HepG2 (cell line): ENCODE results near the gene SLC43A3. TPM values are rescaled to one million over a fixed set of nuclear protein-coding genes. Genes with fewer than 3 reads are reported as not detected.

ENCODE experiments used
- ATF4 ChIP-seq, 2 experiments: fragments of 450-650 bp in 1 of 2; sonication (generic) in 1 of 2; formaldehyde crosslinking; IDR thresholded peaks; 2 replicates each; pipeline versions ENCODE4 v1.5.0 to v1.8.0; 2020 to 2022; ENCODE audit warnings: mild to moderate bottlenecking in 1 of 2, missing genetic modification reagents in 1 of 2
- CENPX ChIP-seq: sonication (generic); formaldehyde crosslinking; IDR thresholded peaks from 2 replicates; pipeline ENCODE4 v1.9.0; 2021; ENCODE audit warnings: mild to moderate bottlenecking, missing genetic modification reagents, moderate library complexity
- DPF2 ChIP-seq: sonication (generic); formaldehyde crosslinking; IDR thresholded peaks from 2 replicates; pipeline ENCODE4 v1.4.0; 2020; ENCODE audit warnings: mild to moderate bottlenecking, low read depth, missing genetic modification reagents, borderline replicate concordance
- ETV6 ChIP-seq: sonication (generic); formaldehyde crosslinking; conservative IDR thresholded peaks from 2 replicates; pipeline ENCODE4 v1.4.0; 2020; ENCODE audit warnings: missing genetic modification reagents
- IKZF4 ChIP-seq: sonication (generic); formaldehyde crosslinking; IDR thresholded peaks from 2 replicates; pipeline ENCODE4 v1.5.1; 2020; ENCODE audit warnings: borderline replicate concordance, mild to moderate bottlenecking, low read depth, missing genetic modification reagents; ENCODE audit errors: not compliant biosample characterization
- IRF2 ChIP-seq: IDR thresholded peaks from 2 replicates; pipeline ENCODE4 v1.6.1; 2018; ENCODE audit warnings: missing genetic modification reagents, missing compliant biosample characterization
- KLF6 ChIP-seq: IDR thresholded peaks from 2 replicates; pipeline ENCODE4 v1.8.0; 2016; ENCODE audit warnings: missing biosample characterization, missing genetic modification reagents
- MIXL1 ChIP-seq: IDR thresholded peaks from 2 replicates; pipeline ENCODE4 v1.6.1; 2016
- NFE2L1 ChIP-seq: sonication (generic); formaldehyde crosslinking; IDR thresholded peaks from 2 replicates; pipeline ENCODE4 v1.4.0; 2020; ENCODE audit warnings: missing genetic modification reagents, mild to moderate bottlenecking, borderline replicate concordance
- PAXIP1 ChIP-seq: sonication (generic); formaldehyde crosslinking; conservative IDR thresholded peaks from 2 replicates; pipeline ENCODE4 v1.4.0; 2020; ENCODE audit warnings: mild to moderate bottlenecking, missing genetic modification reagents, moderate library complexity
- PBX2 ChIP-seq: IDR thresholded peaks from 2 replicates; pipeline ENCODE4 v1.6.1; 2016; ENCODE audit warnings: control low read depth
- SUZ12 ChIP-seq: fragments of 150-350 bp; IDR thresholded peaks from 2 replicates; pipeline ENCODE4 v1.6.1; 2014; ENCODE audit warnings: low read depth, low read length
- SYNCRIP ChIP-seq: fragments of 200-400 bp; formaldehyde crosslinking; IDR thresholded peaks from 2 replicates; pipeline ENCODE4 v1.6.1; 2018; ENCODE audit warnings: mild to moderate bottlenecking, low read depth, low read length; ENCODE audit not compliant: insufficient read depth
- U2AF2 ChIP-seq: fragments of 200-400 bp; formaldehyde crosslinking; IDR thresholded peaks from 2 replicates; pipeline ENCODE4 v1.6.1; 2017; ENCODE audit warnings: low read depth, mild to moderate bottlenecking, low read length
- ZBTB33 ChIP-seq: sonication (generic); formaldehyde crosslinking; IDR thresholded peaks from 2 replicates; pipeline ENCODE4 v1.4.0; 2020; ENCODE audit warnings: missing genetic modification reagents
- ZNF101 ChIP-seq: sonication (generic); formaldehyde crosslinking; IDR thresholded peaks from 2 replicates; pipeline ENCODE4 v1.4.0; 2020; ENCODE audit warnings: mild to moderate bottlenecking, low read depth, missing genetic modification reagents, borderline replicate concordance
- ZNF260 ChIP-seq: sonication (generic); formaldehyde crosslinking; IDR thresholded peaks from 2 replicates; pipeline ENCODE4 v1.4.0; 2020; ENCODE audit warnings: missing genetic modification reagents, low read depth, mild to moderate bottlenecking, borderline replicate concordance
- ZNF382 ChIP-seq: sonication (generic); formaldehyde crosslinking; IDR thresholded peaks from 2 replicates; pipeline ENCODE4 v1.5.0; 2020; ENCODE audit warnings: missing genetic modification reagents, mild to moderate bottlenecking, borderline replicate concordance
- ZNF441 ChIP-seq: sonication (generic); formaldehyde crosslinking; IDR thresholded peaks from 2 replicates; pipeline ENCODE4 v1.7.0; 2021; ENCODE audit warnings: missing genetic modification reagents, borderline replicate concordance
- ZNF543 ChIP-seq: sonication (generic); formaldehyde crosslinking; IDR thresholded peaks from 2 replicates; pipeline ENCODE4 v1.4.0; 2020; ENCODE audit warnings: mild to moderate bottlenecking, missing genetic modification reagents
- ZNF75D ChIP-seq: sonication (generic); formaldehyde crosslinking; IDR thresholded peaks from 2 replicates; pipeline ENCODE4 v1.8.1; 2023; ENCODE audit warnings: missing genetic modification reagents, mild to moderate bottlenecking, borderline replicate concordance
- ZNF777 ChIP-seq: sonication (generic); formaldehyde crosslinking; IDR thresholded peaks from 2 replicates; pipeline ENCODE4 v1.4.0; 2020; ENCODE audit warnings: missing genetic modification reagents
- polyA plus RNA-seq, 8 experiments: library from polyadenylated mRNA; depleted of rRNA in 3 of 8; stranded (reverse) in 7 of 8; unstranded in 1 of 8; fragments of >200 nt; fragmentation: Illumina TruSeq in 4 of 8; extraction: Trizol in 4 of 8; gene quantifications; 2 replicates each; pipeline versions ENCODE4 v1.2.1 to v1.2.3, GENCODE V29; 2011 to 2016; ENCODE audit warnings: low read depth in 4 of 8, missing spikeins in 1 of 8, mixed read lengths in 1 of 8; ENCODE audit not compliant: insufficient read depth in 1 of 8
- total RNA-seq, 5 experiments: library from RNA; depleted of rRNA; stranded (reverse); fragments of >200 nt; fragmentation: Illumina TruSeq; extraction: Trizol; gene quantifications; 2 replicates each; pipeline ENCODE4 v1.2.3, GENCODE V29; 2016; ENCODE audit warnings: low read depth in 1 of 5

SLC43A3 gene
- total and polyA plus RNA-seq, 2 of the 13 experiments (the other 11 are each of a cell fraction or from before 2014, with no cell fraction given): 2.6 TPM; not detected in 1

GRCh38 chr11:57379732-57380131 is 47.2 kb downstream of the SLC43A3 start (continued):
- no peak for TF ChIP-seq ZBTB33 (CRISPR knock-in tag)
- no peak for TF ChIP-seq MIXL1 (CRISPR knock-in tag)
- no peak for TF ChIP-seq IRF2 (CRISPR knock-in tag)
- TF ChIP-seq DPF2 (CRISPR knock-in tag): no peak
- TF ChIP-seq KLF6: no peak
- no peak for TF ChIP-seq IKZF4
- TF ChIP-seq ZNF382: no peak
- no peak for TF ChIP-seq ATF4 (CRISPR knock-in tag; IDR thresholded peaks at IDR 0.05)
- TF ChIP-seq U2AF2: no peak
- no peak for TF ChIP-seq ZNF101
- TF ChIP-seq PBX2 (CRISPR knock-in tag): no peak
- TF ChIP-seq SUZ12: no peak
- TF ChIP-seq ZNF75D: no peak
- TF ChIP-seq SYNCRIP: no peak
- TF ChIP-seq ZNF260 (CRISPR knock-in tag): no peak
- TF ChIP-seq ZNF441 (CRISPR knock-in tag): peak; percentile 39; the same call in 1 of the 2 replicates
- no peak for TF ChIP-seq ETV6 (CRISPR knock-in tag)
- no peak for TF ChIP-seq CENPX (CRISPR knock-in tag)
- TF ChIP-seq ZNF543 (CRISPR knock-in tag): no peak
- no peak for TF ChIP-seq PAXIP1 (CRISPR knock-in tag)
- no peak for TF ChIP-seq NFE2L1 (CRISPR knock-in tag)
- no peak for TF ChIP-seq ZNF777
